Upper lobe of left lung (tissue), 6 donors: ENCODE measurements around the gene NCLN. TPM values are rescaled to one million over a fixed set of nuclear protein-coding genes. Genes with fewer than 3 reads are reported as not detected.
"Not testable (repeated sequence)": the region's sequence is repeated elsewhere in the genome, so short reads cannot be mapped to it uniquely, and the experiment has no call there.

Source experiments
- ATAC-seq, 2 donors: fragments of 200-7000 bp; cut with Tn5 transposase; one replicate each; pipeline ENCODE4 v1.9.1; 2022; ENCODE audit warnings: mild to moderate bottlenecking in 2 of 2, moderate library complexity in 2 of 2; ENCODE audit not compliant: low FRiP score in 2 of 2
- DNase-seq, 2 donors: peaks; one replicate each; pipeline ENCODE4 v3.0.0-alpha.2; 2019 to 2020
- H3K27ac ChIP-seq, 4 donors: fragments of 200-600 bp; sonication (generic); one replicate each; pipeline ENCODE4 v1.5.1; 2016 to 2019
- H3K27me3 ChIP-seq, 4 donors: fragments of 200-600 bp; sonication (generic); one replicate each; pipeline ENCODE4 v1.5.1; 2017 to 2019
- H3K36me3 ChIP-seq, 4 donors: fragments of 200-600 bp; sonication (generic); one replicate each; pipeline ENCODE4 v1.5.1; 2016 to 2019
- H3K4me1 ChIP-seq, 4 donors: fragments of 200-600 bp; sonication (generic); one replicate each; pipeline ENCODE4 v1.5.1; 2018 to 2019
- H3K4me3 ChIP-seq, 4 donors: fragments of 200-600 bp; sonication (generic); one replicate each; pipeline ENCODE4 v1.5.1; 2017 to 2019; ENCODE audit warnings: mild to moderate bottlenecking in 2 of 4, moderate library complexity in 1 of 4
- H3K9me3 ChIP-seq, 4 donors: fragments of 200-600 bp; sonication (generic); one replicate each; pipeline ENCODE4 v1.5.1; 2018 to 2019
- EP300 ChIP-seq, 4 donors: sonication (generic); formaldehyde crosslinking; IDR thresholded peaks; one replicate each; pipeline ENCODE4 v1.5.1; 2017; ENCODE audit warnings: antibody characterized with exemption in 4 of 4, control low read depth in 2 of 4
- POLR2A ChIP-seq, 4 donors: fragments of 450-650 bp; IDR thresholded peaks; one replicate each; pipeline ENCODE4 v1.5.1; 2016 to 2017; ENCODE audit warnings: antibody characterized with exemption in 4 of 4, mild to moderate bottlenecking in 2 of 4
- POLR2AphosphoS5 ChIP-seq, 2 donors: sonication (generic); formaldehyde crosslinking; IDR thresholded peaks; one replicate each; pipeline ENCODE4 v1.5.1; 2017; ENCODE audit warnings: antibody characterized with exemption in 2 of 2
- WGBS, 2 donors: methylation state at CpG; one replicate each; pipeline ENCODE4 v1.1.5; 2017 to 2018; 5-methylcytosine and 5-hydroxymethylcytosine counted together
- total RNA-seq, 6 donors: library from RNA; depleted of rRNA in 4 of 6; stranded (reverse); fragments of >200 nt in 4 of 6; gene quantifications; one replicate each; pipeline versions ENCODE4 v1.1.0 to v1.2.1, GENCODE V29; 2016 to 2021
- TF ChIP-seq, protein P1 (sequence below), 6 experiments: fragments of 450-650 bp in 4 of 6; fragments of 200-600 bp in 2 of 6; sonication (generic) in 2 of 6; IDR thresholded peaks; one replicate each; pipeline ENCODE4 v1.5.1; 2016 to 2019; ENCODE audit warnings: antibody characterized with exemption in 6 of 6
- donor health status: DM: no; HTN: no; CAD: no; lungs with moderate emphysema.
- donor health status: DM: no; HTN: yes; CAD: no; lungs with severe emphysema.

Gene NCLN
- total RNA-seq, 6 donors from 2014 or later: 35.6 to 87.0 (median 72.5) TPM

- TF ChIP-seq POLR2A (IDR thresholded peaks at IDR 0.05): no peak
- H3K27ac ChIP-seq: no peak overlapping the region
- 92 to 100% methylated on average over 1 of the region's 1 CpG for WGBS, 2 donors
- H3K9me3 ChIP-seq: no peaks in the 10 kb centered on the region
- peaks cover 0 to 10% (median 3%) of the 10 kb centered on the region in 4 donors for H3K27me3 ChIP-seq
- no peak for DNase-seq
- no peaks in the 10 kb centered on the region for H3K4me1 ChIP-seq
- H3K4me3 ChIP-seq: no peak overlapping the region
- H3K36me3 ChIP-seq: no peaks in the 10 kb centered on the region
- no peak for ATAC-seq
Observed at GRCh38 chr19:3231288-3231687, 45.6 kb downstream of the NCLN start.

DNA sequence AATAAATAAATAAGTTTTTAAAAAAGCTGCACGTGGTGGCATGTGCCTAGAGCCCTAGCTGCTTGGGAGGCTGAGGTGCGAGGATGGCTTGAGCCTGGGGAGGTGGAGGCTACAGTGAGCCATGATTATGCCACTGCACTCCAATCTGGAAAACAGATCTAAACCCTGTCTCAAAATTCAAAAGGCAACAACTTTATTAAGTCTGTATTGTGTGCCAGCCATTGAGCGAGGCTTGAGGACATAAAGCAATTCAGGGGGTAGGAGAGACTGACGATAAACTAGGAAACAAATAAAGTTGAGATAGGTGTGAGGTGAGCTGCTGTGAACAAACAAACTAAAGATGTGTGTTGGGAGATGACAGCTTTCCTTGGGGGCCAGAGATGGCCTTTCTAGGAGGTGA lies 47.4 kb downstream of the NCLN start:
- DNase-seq (no peak), ATAC-seq (no peak)
- no peak overlapping the region for H3K4me3 ChIP-seq
- TF ChIP-seq POLR2A (IDR thresholded peaks at IDR 0.05): no peak
- TF ChIP-seq, protein P1, sequence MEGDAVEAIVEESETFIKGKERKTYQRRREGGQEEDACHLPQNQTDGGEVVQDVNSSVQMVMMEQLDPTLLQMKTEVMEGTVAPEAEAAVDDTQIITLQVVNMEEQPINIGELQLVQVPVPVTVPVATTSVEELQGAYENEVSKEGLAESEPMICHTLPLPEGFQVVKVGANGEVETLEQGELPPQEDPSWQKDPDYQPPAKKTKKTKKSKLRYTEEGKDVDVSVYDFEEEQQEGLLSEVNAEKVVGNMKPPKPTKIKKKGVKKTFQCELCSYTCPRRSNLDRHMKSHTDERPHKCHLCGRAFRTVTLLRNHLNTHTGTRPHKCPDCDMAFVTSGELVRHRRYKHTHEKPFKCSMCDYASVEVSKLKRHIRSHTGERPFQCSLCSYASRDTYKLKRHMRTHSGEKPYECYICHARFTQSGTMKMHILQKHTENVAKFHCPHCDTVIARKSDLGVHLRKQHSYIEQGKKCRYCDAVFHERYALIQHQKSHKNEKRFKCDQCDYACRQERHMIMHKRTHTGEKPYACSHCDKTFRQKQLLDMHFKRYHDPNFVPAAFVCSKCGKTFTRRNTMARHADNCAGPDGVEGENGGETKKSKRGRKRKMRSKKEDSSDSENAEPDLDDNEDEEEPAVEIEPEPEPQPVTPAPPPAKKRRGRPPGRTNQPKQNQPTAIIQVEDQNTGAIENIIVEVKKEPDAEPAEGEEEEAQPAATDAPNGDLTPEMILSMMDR (IDR thresholded peaks at IDR 0.05): no peak
- TF ChIP-seq POLR2AphosphoS5 (IDR thresholded peaks at IDR 0.05): no peak
- no peak for TF ChIP-seq EP300 (IDR thresholded peaks at IDR 0.05)
- WGBS, 2 donors: 71 to 75% methylated on average over 4 of the region's 4 CpGs
- no peaks in the 10 kb centered on the region for H3K36me3 ChIP-seq
- H3K27ac ChIP-seq: no peak overlapping the region
- no peaks in the 10 kb centered on the region for H3K4me1 ChIP-seq
- no peaks in the 10 kb centered on the region for H3K9me3 ChIP-seq
- H3K27me3 ChIP-seq: peaks cover 0 to 9% (median 2%) of the 10 kb centered on the region in 4 donors

DNA sequence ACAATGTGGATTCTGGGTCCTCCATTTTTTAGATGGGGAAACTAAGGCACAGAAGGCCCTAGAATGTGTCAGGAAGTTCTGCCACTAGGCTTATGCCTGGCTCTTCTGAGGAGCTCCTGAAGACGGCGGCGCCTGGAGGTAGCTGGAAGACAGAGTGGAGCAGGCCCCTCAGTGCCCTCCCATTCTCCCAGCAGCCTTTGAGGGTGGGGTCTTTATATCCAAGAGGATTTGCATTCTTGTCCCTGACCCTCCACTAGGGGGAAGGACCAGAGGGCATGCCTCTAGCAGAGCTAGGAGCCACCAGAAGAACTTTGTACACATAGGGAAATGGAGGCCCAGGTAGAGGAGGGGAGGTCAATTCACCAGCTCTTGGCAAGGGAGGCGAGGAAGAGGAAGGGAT lies 48.1 kb downstream of the NCLN start:
- H3K27me3 ChIP-seq: peaks cover 0 to 2% (median 0%) of the 10 kb centered on the region in 4 donors
- 64 to 91% methylated on average over 1 to 4 of the region's 4 CpGs for WGBS, 2 donors
- no peak overlapping the region for H3K4me3 ChIP-seq
- H3K9me3 ChIP-seq: no peaks in the 10 kb centered on the region
- no peak for TF ChIP-seq EP300 (IDR thresholded peaks at IDR 0.05)
- TF ChIP-seq POLR2AphosphoS5 (IDR thresholded peaks at IDR 0.05): no peak
- ATAC-seq (no peak), DNase-seq (no peak)
- H3K4me1 ChIP-seq: no peaks in the 10 kb centered on the region
- no peaks in the 10 kb centered on the region for H3K36me3 ChIP-seq
- no peak overlapping the region for H3K27ac ChIP-seq

GRCh38 chr19:3234800-3235199 lies 49.1 kb downstream of the NCLN start:
- DNase-seq (no peak), ATAC-seq (no peak)
- no peak overlapping the region for H3K4me3 ChIP-seq

GRCh38 chr19:3235604-3236003 lies 49.9 kb downstream of the NCLN start:
- ATAC-seq, H3K9me3 ChIP-seq, H3K4me3 ChIP-seq, H3K4me1 ChIP-seq, H3K27ac ChIP-seq, H3K27me3 ChIP-seq, H3K36me3 ChIP-seq, DNase-seq: not testable (repeated sequence)
- 72 to 88% methylated on average over 2 of the region's 2 CpGs for WGBS, 2 donors

More at GRCh38 chr19:3234800-3235199, 49.1 kb downstream of the NCLN start:
- H3K9me3 ChIP-seq: no peaks in the 10 kb centered on the region
- TF ChIP-seq POLR2AphosphoS5 (IDR thresholded peaks at IDR 0.05) (no peak), EP300 (IDR thresholded peaks at IDR 0.05) (no peak), POLR2A (IDR thresholded peaks at IDR 0.05) (no peak)
- TF ChIP-seq, protein P1 (IDR thresholded peaks at IDR 0.05): no peak
- 70 to 73% methylated on average over 9 of the region's 9 CpGs for WGBS, 2 donors
- no peaks in the 10 kb centered on the region for H3K4me1 ChIP-seq
- H3K27me3 ChIP-seq: no peaks in the 10 kb centered on the region
- no peaks in the 10 kb centered on the region for H3K36me3 ChIP-seq
- H3K27ac ChIP-seq: no peak overlapping the region

GRCh38 chr19:3236272-3236671 lies 50.5 kb downstream of the NCLN start:
- no peaks in the 10 kb centered on the region for H3K9me3 ChIP-seq
- no peak for DNase-seq
- no peaks in the 10 kb centered on the region for H3K4me1 ChIP-seq
- no peaks in the 10 kb centered on the region for H3K27me3 ChIP-seq
- no peak for ATAC-seq
- no peak overlapping the region for H3K27ac ChIP-seq
- H3K4me3 ChIP-seq: no peak overlapping the region
- no peaks in the 10 kb centered on the region for H3K36me3 ChIP-seq
- TF ChIP-seq POLR2A (IDR thresholded peaks at IDR 0.05): no peak
- no peak for TF ChIP-seq POLR2AphosphoS5 (IDR thresholded peaks at IDR 0.05)
- no peak for TF ChIP-seq EP300 (IDR thresholded peaks at IDR 0.05)
- TF ChIP-seq, protein P1 (IDR thresholded peaks at IDR 0.05): no peak
- WGBS, 2 donors: 60 to 65% methylated on average over 4 of the region's 4 CpGs
